ENCODE results near the gene DNAAF5.
"Not testable (repeated sequence)": the region's sequence is repeated elsewhere in the genome, so short reads cannot be mapped to it uniquely, and the experiment has no call there.

Gene DNAAF5

DNA sequence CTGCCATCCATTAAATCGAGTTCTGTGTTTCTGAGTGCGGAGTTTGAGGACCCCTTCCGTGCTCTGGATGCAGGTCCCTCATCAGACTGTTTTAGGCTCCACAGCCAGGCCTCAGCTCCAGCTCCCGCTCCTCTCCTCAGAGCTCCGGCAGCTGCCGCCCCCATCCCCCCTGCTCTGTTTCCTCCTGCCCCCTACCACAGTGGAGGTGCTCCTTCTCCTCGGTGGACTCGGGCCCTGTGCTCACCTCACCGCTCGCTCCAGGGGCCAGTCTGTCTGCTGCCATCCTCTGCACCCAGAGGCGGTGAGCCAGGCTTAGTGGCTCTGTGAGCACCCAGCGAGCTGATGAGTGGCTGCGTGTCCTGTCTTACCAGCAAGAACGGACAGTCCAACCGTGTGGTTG is 21.9 kb downstream of the DNAAF5 start:
- DNase-seq: no peak

DNA sequence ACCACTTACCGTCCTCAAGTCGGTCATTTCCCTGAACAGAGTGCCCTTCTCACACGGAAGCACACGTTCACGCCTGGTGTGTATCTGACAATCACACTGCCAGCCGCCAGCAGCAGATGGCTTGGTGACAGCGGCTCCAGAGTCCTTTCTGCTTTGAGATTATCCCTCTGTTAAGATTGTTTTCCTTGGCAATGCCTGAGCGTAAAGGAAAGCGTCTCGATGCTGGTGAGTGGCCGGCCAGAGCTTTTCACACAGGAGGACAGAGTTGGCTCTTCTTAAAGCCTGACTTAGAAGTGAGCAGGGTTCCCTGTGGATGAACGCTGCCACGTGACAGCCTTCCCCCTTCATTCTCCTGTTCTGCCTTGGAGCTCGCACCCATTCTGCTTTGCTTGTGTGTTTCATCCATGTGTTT is 22.6 kb downstream of the DNAAF5 start:
- DNase-seq: no peak

DNA sequence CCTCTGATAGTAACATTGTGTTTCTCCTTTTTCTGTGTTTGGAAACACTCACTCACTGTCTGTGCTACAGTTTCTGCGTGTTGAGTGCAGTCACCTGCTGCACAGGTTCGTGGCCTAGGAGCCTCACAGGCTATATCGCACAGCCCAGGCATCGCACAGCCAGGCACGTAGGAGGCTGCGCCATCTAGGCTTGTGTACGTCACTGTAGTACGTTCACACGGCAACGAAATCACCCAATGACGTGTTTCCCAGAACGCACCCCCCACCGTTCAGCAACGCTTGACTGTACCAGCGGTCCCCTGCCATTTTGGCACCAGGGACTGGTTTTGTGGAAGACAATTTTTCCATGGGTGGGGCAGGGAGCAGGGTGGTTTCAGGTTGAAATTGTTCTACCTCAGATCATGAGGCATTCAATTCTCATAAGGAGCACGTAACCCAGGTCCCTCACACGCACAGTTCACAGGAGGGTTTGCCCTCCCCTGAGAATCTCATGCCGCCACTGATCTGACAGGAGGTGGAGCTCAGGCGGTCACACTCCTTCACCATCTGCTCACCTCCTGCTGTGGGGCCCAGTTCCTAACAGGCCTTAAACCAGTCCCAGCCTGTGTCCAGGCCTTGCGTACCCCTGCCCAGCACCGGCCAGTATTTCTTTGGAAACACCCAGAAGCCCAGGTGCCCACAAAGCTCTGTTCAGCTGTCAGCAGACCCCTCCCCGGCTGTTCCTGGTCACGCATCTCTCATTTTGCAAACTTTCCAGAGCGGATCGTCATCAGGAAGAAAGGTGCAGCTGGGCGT is 23.8 kb downstream of the DNAAF5 start:
- no peak for DNase-seq

DNA sequence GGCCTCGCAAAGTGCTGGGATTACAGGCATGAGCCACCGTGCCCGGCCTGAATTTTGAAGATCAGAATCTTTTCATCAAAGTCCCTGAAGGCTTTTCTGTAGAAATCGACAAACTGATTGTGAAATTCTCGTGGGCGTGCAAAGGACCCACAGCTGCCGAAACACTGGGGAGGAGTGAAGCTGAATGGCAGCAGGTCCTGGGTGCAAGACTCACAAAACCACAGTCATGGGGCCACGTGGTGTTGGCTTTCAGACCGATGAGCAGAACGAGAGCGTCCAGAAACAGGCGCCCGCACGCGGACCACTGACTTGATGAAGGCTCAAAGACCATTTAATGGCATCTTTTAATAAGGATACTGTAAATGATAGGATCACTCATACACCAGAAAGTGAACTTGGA is 25.3 kb downstream of the DNAAF5 start:
- DNase-seq: no peak

DNA sequence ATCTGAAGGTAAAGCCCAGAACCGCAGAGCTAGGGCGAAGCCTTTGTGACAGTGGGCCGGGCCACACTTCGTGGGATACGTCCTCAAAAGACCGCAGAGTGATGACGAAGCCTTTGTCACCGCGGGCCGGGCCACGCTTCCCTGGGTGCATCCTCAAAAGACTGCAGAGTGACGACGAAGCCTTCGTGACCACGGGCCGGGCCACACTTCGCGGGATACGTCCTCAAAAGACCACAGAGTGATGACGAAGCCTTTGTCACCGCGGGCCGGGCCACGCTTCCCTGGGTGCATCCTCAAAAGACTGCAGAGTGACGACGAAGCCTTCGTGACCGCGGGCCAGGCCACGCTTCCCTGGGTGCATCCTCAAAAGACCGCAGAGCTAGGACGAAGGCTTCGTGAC is 25.8 kb downstream of the DNAAF5 start:
- DNase-seq: not testable (repeated sequence)

DNA sequence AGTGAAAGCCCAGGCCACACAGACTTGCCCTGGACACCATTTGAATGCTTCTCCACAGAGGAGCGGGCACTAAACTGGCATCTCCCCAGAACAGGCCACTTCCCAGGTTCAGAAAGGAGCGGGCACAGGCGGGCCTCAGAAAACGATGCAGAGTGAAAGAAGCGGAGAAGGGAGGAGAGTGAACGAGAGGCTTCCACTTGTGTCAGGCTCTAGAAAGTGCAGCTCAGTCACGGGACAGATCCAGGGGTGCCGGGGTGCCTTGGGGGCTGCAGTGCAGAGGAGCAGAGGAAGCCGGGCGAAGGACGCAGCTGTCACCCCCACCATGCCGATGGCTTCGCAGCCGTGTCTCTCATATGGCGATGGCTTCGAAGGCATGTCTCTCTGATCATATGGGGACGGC is 26.7 kb downstream of the DNAAF5 start:
- DNase-seq: no peak

DNA sequence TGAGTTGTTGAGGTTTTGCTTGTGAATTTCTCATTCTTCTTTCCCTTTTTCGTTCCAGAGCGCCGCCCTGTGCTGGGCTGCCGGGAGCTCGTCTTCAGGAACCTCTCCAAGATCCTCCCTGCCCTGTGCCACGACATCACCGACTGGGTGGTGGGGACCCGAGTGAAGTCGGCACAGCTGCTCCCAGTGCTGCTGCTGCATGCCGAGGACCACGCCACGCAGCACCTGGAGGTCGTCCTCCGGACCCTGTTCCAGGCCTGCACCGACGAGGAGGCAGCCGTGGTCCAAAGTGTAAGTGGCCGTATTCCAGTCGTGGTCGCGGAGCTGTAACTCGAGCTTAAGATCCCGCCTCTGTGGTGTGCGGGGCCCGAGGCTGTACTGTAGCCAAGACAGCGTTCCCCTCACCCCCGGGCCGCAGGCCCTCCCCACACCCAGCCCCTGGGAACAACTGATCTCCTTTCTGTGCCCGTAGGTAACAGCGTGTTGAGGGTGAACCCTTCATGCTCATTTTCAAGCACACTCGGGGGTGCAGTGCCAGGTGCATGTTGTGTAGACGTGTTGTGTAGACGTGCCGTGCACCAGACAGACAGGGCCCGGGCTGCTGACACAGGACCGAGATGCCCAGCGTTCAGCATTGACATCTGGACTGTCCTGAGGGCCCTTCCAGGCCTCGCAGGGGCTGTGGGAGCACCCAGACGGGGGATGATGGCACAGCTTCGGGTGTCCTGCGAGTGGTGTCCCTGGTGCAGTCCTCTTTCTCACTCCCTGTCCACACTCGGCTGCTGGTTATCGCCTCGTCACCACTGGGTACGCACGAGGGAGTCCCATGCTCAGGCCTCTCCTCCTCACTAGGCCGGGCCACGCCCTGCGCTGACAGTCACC is 28.3 kb downstream of the DNAAF5 start:
- no peak for DNase-seq

DNA sequence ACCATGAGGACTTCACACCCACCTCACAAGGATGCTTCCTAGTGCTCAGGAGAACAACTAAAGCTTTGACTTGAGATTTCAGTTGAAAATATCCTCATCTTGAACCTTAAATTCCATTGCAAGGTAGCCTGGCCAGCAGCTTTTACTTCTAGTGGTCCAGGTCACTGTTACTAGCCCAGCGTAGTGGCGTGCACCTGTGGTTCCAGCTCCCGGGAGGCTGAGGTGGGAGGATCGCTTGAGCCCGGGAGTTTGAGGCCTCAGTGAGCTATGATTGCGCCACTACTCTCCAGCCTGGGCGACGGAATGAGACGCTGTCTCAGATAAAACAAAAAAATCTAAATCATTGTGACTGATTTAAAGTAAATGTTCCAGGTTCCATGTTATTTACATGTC is 28.9 kb downstream of the DNAAF5 start:
- no peak for DNase-seq

DNA sequence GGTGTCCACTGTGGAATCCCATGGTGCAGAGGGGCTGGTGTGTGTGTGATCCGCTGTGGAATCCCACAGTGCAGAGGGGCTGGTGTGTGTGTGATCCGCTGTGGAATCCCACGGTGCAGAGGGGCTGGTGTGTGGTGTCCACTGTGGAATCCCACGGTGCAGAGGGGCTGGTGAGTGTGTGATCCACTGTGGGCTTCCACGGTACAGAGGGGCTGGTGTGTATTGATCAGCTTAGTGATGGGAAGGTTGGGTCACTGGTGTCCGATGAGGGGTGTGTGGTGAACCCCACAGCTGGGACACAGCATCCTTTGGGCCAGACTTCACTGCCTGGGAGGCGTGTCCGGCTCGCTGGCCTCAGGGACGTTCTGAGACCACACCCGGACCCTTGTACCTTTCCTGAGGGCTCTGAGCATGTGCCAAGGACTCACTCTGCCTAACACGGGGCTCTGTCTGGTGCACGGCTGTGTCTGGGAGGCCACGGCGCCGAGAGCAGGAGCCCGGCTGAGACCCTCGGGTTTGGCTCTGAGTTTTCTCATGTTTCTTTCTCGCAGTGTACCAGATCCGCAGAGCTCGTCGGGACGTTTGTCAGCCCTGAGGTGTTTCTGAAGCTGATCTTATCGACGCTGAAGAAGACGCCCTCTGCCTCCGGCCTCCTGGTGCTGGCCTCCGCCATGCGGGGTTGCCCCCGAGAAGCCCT is 29.9 kb downstream of the DNAAF5 start:
- no peak for DNase-seq

DNA sequence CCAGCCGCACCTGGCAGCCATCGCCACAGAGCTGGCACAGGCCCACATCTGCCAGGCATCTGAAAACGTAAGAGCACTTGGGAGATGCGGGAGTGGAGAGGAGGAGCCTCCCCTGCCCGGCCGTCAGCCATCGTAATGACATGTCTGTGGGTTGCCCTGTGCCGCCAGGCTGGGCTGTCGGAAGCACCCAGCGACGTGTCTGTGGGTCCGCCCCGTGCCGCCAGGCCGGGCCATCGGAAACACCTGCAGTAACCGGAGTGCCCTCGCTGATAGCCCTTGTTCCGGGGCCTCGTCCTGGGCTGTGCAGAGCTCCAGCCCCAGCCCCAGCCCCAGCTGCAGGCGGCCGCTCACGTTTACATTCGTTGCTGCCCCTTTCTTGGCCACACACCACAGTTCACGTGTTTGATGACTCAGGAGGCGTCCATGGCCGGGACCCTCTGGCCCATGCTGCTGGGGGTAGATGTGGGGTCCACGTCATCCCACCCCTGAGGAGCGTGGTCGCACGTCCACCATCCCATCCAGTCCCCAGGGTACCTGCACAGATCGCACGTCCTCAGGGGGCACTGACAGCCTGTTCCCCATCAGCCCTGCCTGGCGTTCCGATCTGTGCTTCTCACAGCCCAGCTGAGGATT is 30.5 kb downstream of the DNAAF5 start:
- DNase-seq: no peak

DNA sequence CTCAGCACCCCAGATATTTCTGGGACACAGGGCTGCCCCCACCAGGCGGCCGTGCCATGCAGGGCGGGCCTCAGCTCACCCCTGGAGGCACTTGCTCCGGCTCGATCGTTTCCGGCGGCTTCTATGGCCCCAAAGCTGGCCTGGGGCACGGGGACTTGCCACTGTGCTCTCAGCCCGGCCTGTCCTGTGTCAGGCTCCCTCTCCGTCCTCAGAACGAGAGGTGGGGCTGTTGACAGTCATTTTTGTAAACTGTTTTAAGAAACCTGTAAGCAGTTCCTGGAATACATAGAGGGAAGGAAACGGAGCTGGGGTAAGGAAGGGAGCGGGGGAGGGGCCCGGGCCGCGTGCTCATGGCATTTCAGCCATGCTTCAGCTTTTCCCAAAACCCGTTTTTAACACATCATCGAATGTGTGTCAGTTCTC is 31.3 kb downstream of the DNAAF5 start:
- DNase-seq: no peak

DNA sequence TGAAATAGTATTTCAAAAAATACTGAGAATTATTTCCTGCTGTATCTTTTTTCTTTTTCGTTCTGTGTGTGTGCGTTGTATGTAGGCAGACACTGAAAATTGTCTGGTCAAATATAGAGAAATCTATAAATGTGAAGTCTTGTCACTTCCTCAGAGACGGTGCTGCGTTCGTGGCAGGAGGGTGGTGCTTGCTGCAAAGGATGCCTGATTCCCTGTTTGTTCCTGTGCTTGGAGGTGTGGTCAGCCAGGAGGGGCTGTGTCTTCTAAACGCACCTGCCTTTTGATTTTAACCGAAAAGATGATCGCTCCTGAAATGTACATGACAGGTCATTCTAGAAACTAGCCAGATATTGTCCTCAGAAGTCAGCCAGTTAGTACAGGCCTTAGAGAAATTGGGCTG is 33.1 kb downstream of the DNAAF5 start:
- DNase-seq: no peak

DNA sequence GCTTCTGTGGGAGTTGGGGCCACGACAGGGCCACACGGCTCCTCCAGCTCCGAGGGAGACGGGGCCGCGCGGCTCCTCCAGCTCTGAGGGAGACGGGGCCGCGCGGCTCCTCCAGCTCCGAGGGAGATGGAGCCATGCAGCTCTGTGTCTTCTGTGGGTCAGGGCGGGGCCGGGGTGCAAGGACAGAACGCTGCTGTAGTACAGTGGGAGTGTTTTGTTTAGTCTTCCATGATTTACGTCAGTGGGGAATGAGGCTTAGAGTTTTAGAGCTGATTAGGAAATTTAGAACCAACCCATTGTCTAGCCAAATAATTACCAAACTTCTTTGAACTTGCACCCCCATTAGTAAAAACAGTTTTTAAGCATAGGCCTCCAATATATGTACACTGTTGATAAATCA is 33.5 kb downstream of the DNAAF5 start:
- DNase-seq: no peak

DNA sequence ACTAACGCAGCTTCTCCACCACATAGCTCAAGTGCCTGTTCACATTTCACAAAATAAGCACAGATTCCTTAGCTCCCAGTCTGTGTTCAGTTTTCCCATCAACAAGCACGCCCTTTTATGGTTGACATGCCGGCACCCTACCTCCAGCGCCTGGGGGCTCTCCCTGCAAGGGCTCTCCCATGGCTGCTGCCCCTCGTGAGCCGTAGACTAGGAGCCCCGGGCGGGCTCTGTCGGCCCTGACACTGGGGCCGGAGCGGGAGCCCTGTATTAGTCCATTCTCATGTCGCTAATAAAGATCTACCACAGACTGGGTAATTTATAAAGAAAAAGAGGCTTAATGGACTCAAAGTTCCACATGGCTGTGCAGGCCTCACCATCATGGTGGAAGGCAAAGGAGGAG is 34.6 kb downstream of the DNAAF5 start:
- no peak for DNase-seq

DNA sequence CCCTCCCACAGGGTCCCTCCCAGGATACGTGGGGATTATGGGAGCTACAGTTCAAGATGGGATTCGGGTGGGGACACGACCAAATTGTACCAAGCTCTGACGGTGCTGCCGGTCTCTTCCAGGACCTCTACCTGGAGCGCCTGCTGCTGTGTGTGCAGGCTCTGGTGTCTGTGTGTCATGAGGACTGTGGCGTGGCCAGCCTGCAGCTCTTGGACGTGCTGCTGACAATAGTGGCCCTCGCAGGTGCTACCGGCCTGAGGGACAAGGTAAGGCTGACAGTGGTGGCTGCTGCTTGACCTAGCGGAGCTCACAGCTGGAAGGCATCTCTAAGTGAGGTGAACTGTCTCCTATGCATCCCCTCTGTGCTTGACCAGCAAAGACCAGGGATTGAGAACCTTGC is 35.1 kb downstream of the DNAAF5 start:
- DNase-seq: no peak

DNA sequence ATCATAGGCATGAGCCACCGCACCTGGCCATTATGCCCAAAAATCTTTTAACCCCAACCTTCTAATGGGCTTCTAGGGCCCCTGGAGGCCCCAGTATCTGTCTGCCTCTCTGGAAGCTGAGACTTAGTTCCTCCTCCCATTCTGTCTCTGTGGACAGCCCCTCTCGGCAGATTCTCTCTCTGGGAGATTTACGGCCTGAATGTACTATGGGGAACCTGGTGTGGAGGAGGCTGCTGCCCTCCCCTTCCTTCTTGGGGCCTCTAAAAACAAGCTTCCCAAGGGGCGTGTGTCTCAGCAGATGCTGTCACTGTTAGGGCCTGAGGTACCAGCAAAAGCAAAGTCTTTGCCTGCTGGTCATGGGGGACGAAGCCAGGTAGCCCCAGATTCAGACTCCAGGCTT is 36.4 kb downstream of the DNAAF5 start:
- no peak for DNase-seq

DNA sequence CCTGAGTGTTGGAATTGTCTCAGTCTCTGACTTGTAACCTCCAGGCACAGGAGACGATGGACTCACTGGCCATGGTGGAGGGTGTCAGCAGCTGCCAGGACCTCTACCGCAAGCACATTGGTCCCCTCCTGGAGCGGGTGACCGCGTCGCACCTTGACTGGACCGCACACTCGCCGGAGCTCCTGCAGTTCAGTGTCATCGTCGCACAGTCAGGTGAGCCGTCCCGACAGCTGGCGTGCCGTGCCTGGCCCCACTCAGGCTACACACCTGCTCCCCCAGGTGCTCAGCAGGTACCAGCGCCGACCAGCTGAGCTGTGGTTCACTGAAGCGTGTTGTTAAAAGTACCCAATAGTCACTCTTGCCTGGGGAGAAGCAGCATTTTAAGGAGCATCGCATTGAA is 37.3 kb downstream of the DNAAF5 start:
- DNase-seq: peak; percentile 9

DNA sequence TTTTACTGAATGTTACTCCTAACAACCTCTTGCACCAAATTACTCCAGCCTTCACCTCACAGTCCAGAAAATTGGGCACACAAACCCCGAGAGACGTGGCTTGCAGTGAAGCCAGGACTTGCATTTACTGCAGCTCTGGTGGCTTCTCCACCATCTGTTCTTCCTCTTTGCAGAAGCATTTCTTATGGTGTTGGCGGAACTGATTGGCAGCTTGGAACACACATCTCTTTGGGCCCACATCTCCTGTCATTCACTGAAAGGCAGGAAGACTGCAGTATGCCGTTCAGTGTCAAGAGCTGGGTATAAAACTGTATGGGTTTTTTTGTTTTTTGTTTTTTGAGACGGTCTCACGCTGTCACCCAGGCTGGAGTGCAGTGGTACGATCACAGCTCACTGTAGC is 38.9 kb downstream of the DNAAF5 start:
- DNase-seq: no peak

DNA sequence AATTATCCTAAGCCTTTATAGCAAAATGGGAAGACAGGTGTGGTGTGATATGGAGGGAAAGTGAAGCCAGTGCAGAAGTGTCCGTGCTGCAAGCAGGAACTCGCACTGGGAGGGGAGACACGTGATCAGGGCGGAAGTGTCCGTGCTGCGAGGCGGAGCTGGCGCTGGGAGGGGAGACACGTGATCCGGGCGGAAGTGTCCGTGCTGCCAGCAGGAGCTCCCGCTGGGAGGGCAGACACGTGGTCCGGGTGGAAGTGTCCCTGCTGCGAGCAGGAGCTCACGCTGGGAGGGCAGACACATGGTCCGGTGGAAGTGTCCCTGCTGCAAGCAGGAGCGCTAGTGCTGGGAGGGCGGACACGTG is 41.1 kb downstream of the DNAAF5 start:
- peak; percentile 99 for DNase-seq

DNA sequence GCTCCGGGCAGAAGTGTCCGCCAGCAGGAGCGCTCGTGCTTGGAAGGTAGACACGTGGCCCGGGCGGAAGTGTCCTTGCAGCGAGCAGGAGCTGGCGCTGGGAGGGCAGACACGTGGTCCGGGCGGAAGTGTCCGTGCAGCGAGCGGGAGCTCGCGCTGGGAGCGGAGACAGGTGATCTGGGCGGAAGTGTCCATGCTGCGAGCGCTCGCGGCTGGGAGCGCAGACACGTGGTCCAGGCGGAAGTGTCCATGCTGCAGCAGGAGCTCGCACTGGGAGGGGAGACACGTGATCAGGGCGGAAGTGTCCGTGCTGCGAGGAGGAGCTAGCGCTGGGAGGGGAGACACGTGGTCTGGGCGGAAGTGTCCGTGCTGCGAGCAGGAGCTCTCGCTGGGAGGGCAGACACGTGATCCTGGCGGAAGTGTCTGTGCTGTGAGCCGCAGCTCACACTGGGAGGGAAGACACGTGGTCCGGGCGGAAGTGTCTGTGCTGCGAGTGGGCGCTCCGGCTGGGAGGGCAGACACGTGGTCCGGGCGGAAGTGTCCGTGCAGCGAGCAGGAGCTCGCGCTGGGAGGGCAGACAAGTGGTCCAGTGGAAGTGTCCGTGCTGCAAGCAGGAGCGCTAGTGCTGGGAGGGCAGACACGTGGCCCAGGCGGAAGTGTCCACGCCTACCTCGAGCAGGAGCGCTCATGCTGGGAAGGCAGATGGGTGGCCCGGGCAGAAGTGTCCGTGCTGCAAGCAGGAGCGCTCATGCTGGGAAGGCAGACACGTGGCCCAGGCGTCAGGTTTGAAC is 41.6 kb downstream of the DNAAF5 start:
- peak; percentile 100 for DNase-seq

DNA sequence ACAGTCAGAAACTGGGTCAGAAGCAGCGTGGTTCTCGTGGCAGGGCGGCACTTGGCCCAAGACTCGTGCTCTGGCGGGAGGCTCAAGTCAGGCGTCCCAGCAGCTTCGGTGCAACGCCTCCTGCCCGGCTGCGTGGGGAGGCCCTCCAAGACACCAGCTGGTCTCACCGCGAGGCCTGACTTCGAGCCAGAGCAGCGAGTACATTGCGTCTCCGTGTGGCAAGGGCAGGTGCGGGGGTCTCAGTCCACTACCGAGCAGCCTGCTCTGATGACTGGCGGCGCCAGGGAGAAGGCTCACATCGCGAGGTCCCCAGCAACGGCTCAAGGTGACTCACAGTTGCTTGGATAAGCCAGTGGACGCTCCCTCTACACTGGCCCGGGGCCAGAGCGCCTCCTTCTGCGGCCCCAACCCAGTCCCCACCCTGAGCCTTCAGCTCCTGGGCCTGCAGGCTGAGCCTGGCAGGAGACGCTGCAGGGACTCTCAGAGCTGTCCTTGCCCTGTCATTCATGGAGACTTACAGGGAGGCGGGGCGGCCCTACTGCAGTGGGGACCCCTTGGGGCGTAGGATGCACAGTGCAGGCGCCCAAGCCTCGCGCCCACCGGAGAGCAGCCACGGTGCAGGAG is 42.5 kb downstream of the DNAAF5 start:
- peak; percentile 66 for DNase-seq

DNA sequence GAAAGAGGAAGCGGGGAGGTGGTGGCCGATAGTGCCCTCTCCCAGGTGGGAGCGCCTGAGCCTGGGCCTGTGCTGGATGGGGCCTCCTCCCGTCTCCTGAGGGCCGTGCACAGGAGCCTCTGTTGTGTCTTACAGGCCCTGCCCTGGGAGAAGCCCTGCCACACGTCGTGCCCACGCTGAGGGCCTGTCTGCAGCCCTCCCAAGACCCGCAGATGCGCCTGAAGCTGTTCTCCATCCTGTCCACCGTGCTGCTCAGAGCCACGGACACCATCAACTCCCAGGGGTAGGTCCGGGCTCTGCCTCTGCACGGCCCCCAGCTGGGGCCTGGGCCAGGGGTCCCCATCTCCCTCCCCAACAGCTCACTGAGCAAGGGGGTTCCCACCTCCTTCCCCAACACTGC is 43.8 kb downstream of the DNAAF5 start:
- DNase-seq: no peak
